Caco-2 (cell line): Measurements from ENCODE around the gene MS4A4E. TPM values are rescaled to one million over a fixed set of nuclear protein-coding genes. Genes with fewer than 3 reads are reported as not detected.

Experiments
- BruUV-seq: library from RNA; stranded (reverse); fragments of 400-500 nt; replicated peaks from 2 replicates; lab custom pipeline; 2021; lab: Mats Ljungman, UMichigan
- CTCF ChIA-PET: fragments of 300-600 bp; sonication (Branson Sonifier 250); formaldehyde crosslinking; loops from one replicate; lab custom pipeline; 2022; ENCODE audit warnings: antibody characterized with exemption; lab: Charles Lee
- POLR2A ChIA-PET: fragments of 300-600 bp; sonication (Branson Sonifier 250); formaldehyde crosslinking; loops from one replicate; lab custom pipeline; 2022; ENCODE audit warnings: antibody characterized with exemption; lab: Charles Lee
- DNase-seq, 2 experiments: peaks; one replicate each; pipeline versions ENCODE4 v3.0.0 to v3.0.0-alpha.2; 2020 to 2022
- H3K27me3 ChIP-seq: replicated peaks from 2 replicates; pipeline ENCODE4 v1.6.0; 2011; ENCODE audit warnings: low read length; ENCODE audit not compliant: control insufficient read depth, insufficient read depth
- H3K36me3 ChIP-seq: 2 replicates; pipeline ENCODE4 v1.5.1; 2011; ENCODE audit warnings: low read length; ENCODE audit not compliant: control insufficient read depth, insufficient read depth
- H3K4me1 ChIP-seq: fragments of 250-450 bp; sonication (Bioruptor Pico); 2 replicates; pipeline ENCODE4 v1.5.1; 2020; ENCODE audit warnings: mild to moderate bottlenecking
- H3K4me3 ChIP-seq: 2 replicates; pipeline ENCODE4 v1.5.1; 2011; ENCODE audit warnings: low read depth, mild to moderate bottlenecking, control low read depth, low read length
- H3K9me3 ChIP-seq: fragments of 250-450 bp; sonication (Bioruptor Pico); 2 replicates; pipeline ENCODE4 v1.5.1; 2020; ENCODE audit warnings: mild to moderate bottlenecking, moderate library complexity
- H3K27ac Mint-ChIP-seq: one replicate; pipeline ENCODE4 v1.8.0; 2022; ENCODE audit warnings: mixed read lengths; ENCODE audit not compliant: unreplicated experiment
- H3K27me3 Mint-ChIP-seq: one replicate; pipeline ENCODE4 v1.8.0; 2022; ENCODE audit warnings: mixed read lengths; ENCODE audit not compliant: insufficient read depth, unreplicated experiment
- H3K36me3 Mint-ChIP-seq: one replicate; pipeline ENCODE4 v1.8.0; 2022; ENCODE audit warnings: mild to moderate bottlenecking, mixed read lengths; ENCODE audit not compliant: insufficient read depth, unreplicated experiment
- H3K4me1 Mint-ChIP-seq: one replicate; pipeline ENCODE4 v1.8.0; 2022; ENCODE audit warnings: low read depth, mixed read lengths; ENCODE audit not compliant: unreplicated experiment
- H3K4me3 Mint-ChIP-seq: one replicate; pipeline ENCODE4 v1.8.0; 2022; ENCODE audit warnings: mild to moderate bottlenecking, moderate library complexity, mixed read lengths; ENCODE audit not compliant: unreplicated experiment
- H3K9me3 Mint-ChIP-seq: one replicate; pipeline ENCODE4 v1.8.0; 2022; ENCODE audit warnings: mixed read lengths; ENCODE audit not compliant: unreplicated experiment
- intact Hi-C: fragments of 100-400 bp; cut with micrococcal nuclease; formaldehyde crosslinking; loops from one replicate; pipeline ENCODE4 v1.10.0; 2022; ENCODE audit not compliant: unreplicated experiment
- total RNA-seq: library from RNA; stranded (reverse); gene quantifications from 2 replicates; pipeline ENCODE4 v1.2.3, GENCODE V29; 2022
- TF ChIP-seq, protein P1 (sequence below), 2 experiments: fragments of 200-600 bp in 1 of 2; IDR thresholded peaks; 1 replicate in 1 of 2; 2 replicates in 1 of 2; pipeline versions ENCODE4 v1.5.1 to v1.8.0; 2011 to 2022; ENCODE audit warnings: antibody characterized with exemption in 1 of 2, control low read depth in 1 of 2, inconsistent platforms in 1 of 2, low read depth in 1 of 2, low read length in 1 of 2, mild to moderate bottlenecking in 1 of 2, moderate library complexity in 1 of 2; ENCODE audit not compliant: insufficient read depth in 1 of 2, severe bottlenecking in 1 of 2, unreplicated experiment in 1 of 2

Gene MS4A4E
- total RNA-seq, 1 experiment from 2014 or later, result not detected

DNA sequence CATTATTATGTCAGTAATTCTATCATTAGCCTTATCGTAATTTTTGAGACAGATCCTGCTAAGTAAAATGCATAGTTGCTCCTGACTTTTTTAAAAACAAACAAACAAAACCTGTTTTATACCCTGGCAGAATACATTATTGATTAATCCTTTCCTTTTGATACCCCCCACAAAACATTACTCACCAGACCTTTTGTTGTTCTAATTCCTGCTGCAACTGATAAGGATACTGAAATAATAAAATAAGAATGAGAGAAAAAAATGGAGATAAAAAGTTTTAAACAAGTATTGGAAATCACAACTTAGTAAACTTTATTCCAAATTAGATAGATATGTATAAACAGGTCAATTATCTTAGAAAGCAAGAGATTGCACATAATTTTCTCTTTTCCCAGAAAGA lies 28.6 kb downstream of the MS4A4E start:
- Mint-ChIP-seq H3K36me3 (no peaks in the 10 kb centered on the region), H3K9me3 (no peaks in the 10 kb centered on the region)

DNA sequence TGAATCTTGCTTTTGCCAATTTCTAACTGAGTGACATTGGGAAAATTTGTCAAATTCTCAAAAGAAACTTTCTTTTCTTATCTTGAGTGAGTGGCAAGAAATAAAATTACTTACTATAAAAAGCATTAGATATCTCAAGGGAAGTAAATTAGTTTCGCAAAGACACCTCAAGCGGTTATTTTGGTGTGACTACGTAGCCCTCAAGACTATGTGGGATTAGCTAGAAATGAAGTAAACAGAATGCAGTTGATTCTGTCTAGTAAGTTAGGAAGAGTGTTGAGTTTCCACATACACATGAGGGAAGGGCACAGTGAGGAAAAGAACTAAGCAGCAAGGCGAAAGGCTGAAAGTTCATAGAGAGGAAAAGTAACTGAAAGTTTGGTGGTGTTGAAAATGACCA lies 31.7 kb downstream of the MS4A4E start:
- ChIA-PET CTCF (no interaction called here), POLR2A (no interaction called here)
- no peak overlapping the region for H3K4me3 ChIP-seq
- Mint-ChIP-seq H3K27me3 (peaks cover 6% of the 10 kb centered on the region), H3K4me1 (no peaks in the 10 kb centered on the region), H3K27ac (no peak overlapping the region), H3K36me3 (no peaks in the 10 kb centered on the region), H3K4me3 (no peak overlapping the region), H3K9me3 (no peaks in the 10 kb centered on the region)
- H3K4me1 ChIP-seq, result no peaks in the 10 kb centered on the region
- intact Hi-C loops, result no loop called here
- no peaks in the 10 kb centered on the region for H3K36me3 ChIP-seq
- DNase-seq, result no peak
- BruUV-seq, result no TSS peak
- H3K9me3 ChIP-seq, result no peaks in the 10 kb centered on the region
- TF ChIP-seq, protein P1, sequence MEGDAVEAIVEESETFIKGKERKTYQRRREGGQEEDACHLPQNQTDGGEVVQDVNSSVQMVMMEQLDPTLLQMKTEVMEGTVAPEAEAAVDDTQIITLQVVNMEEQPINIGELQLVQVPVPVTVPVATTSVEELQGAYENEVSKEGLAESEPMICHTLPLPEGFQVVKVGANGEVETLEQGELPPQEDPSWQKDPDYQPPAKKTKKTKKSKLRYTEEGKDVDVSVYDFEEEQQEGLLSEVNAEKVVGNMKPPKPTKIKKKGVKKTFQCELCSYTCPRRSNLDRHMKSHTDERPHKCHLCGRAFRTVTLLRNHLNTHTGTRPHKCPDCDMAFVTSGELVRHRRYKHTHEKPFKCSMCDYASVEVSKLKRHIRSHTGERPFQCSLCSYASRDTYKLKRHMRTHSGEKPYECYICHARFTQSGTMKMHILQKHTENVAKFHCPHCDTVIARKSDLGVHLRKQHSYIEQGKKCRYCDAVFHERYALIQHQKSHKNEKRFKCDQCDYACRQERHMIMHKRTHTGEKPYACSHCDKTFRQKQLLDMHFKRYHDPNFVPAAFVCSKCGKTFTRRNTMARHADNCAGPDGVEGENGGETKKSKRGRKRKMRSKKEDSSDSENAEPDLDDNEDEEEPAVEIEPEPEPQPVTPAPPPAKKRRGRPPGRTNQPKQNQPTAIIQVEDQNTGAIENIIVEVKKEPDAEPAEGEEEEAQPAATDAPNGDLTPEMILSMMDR (IDR thresholded peaks at IDR 0.05; ENCODE audit: insufficient read depth in 1 of 2, low read depth in 1 of 2, low read length in 1 of 2, severe bottlenecking in 1 of 2, unreplicated experiment in 1 of 2), result no peak
- H3K27me3 ChIP-seq, result peaks cover 1% of the 10 kb centered on the region; the same call in 1 of the 2 replicates

More for the DNA sequence above, 28.6 kb downstream of the MS4A4E start:
- Mint-ChIP-seq H3K4me3 (no peak overlapping the region), H3K4me1 (no peaks in the 10 kb centered on the region), H3K27ac (no peak overlapping the region), H3K27me3 (peaks cover 10% of the 10 kb centered on the region)
- H3K4me3 ChIP-seq, result no peak overlapping the region
- ChIA-PET CTCF (no interaction called here), POLR2A (no interaction called here)
- intact Hi-C loops, result no loop called here
- no peaks in the 10 kb centered on the region for H3K9me3 ChIP-seq
- TF ChIP-seq, protein P1 (IDR thresholded peaks at IDR 0.05; ENCODE audit: insufficient read depth in 1 of 2, low read depth in 1 of 2, low read length in 1 of 2, severe bottlenecking in 1 of 2, unreplicated experiment in 1 of 2), result no peak
- no peaks in the 10 kb centered on the region for H3K4me1 ChIP-seq
- no peaks in the 10 kb centered on the region for H3K27me3 ChIP-seq
- H3K36me3 ChIP-seq, result no peaks in the 10 kb centered on the region
- DNase-seq, result no peak
- no TSS peak for BruUV-seq

DNA sequence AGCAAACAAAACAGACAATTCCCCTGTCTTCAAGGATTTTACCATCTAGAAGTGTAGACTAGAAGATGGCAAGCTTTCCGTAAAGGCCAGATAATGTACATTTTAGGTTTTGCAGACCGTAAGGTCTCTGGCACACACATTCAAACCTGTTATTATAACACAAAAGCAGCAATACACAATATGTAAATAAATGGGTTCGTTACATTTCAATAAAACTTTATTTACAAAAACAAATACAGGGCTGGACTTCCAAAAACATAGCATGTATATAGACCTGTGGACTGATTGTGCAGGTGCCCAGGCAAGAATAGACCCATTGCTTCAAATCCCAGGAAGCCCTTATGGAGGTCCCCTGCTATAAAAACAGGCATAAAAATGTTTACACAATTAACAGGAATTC lies 33.0 kb downstream of the MS4A4E start:
- Mint-ChIP-seq H3K9me3 (no peaks in the 10 kb centered on the region), H3K27me3 (peaks cover 6% of the 10 kb centered on the region), H3K27ac (no peak overlapping the region), H3K4me3 (no peak overlapping the region), H3K36me3 (no peaks in the 10 kb centered on the region), H3K4me1 (no peaks in the 10 kb centered on the region)
- intact Hi-C loops, result no loop called here
- Histone ChIP-seq H3K4me3 (no peak overlapping the region), H3K9me3 (no peaks in the 10 kb centered on the region), H3K27me3 (peaks cover 1% of the 10 kb centered on the region; the same call in 1 of the 2 replicates), H3K4me1 (no peaks in the 10 kb centered on the region), H3K36me3 (no peaks in the 10 kb centered on the region)
- POLR2A ChIA-PET, result no interaction called here
- no peak for DNase-seq
- TF ChIP-seq, protein P1 (IDR thresholded peaks at IDR 0.05; ENCODE audit: insufficient read depth in 1 of 2, low read depth in 1 of 2, low read length in 1 of 2, severe bottlenecking in 1 of 2, unreplicated experiment in 1 of 2), result no peak
- BruUV-seq, result no TSS peak
- CTCF ChIA-PET, result no interaction called here
